SK-MEL-5 (cell line): ENCODE data around the gene RBBP7. TPM values are rescaled to one million over a fixed set of nuclear protein-coding genes. Genes with fewer than 3 reads are reported as not detected.

Experiments used
- DNase-seq: peaks from one replicate; pipeline ENCODE4 v3.0.0-alpha.2; 2016; ENCODE audit warnings: low read depth, low spot score
- in situ Hi-C: cut with HindIII; loops from 2 replicates; pipeline ENCODE4 v1.10.0; 2016; ENCODE audit warnings: low sequenced_read_pairs, high pct_unique_total_duplicates, low pct_unique_long_range_greater_than_20kb
- small RNA-seq, 2 experiments: library from RNA; depleted of rRNA; stranded (forward); fragments of <200 nt; gene quantifications; one replicate each; pipeline ENCODE3, GENCODE V24; 2014
- total RNA-seq: library from RNA; depleted of rRNA; stranded (reverse); fragments of >200 nt; shearing (Covaris generic); gene quantifications from 2 replicates; pipeline ENCODE4 v1.2.3, GENCODE V29; 2014; rRNA removed

Gene RBBP7
- total RNA-seq, 1 experiment from 2014 or later = 107 TPM

- in situ Hi-C loops = no loop called here
- DNase-seq = no peak
Observed at GRCh38 chrX:16796298-16796697, 73.9 kb downstream of the RBBP7 start.

Small RNAs within 50 kb of the gene (small RNA-seq; reads per million reads assigned to genes)
- gene RF00019 (0 reads per million in 2 experiments), gene RNU4-6P (0 to 0.05 reads per million in 2 experiments), gene RPL12P49 (0 reads per million in 2 experiments)

Other genes starting within 250 kb of the RBBP7 start
- gene S100G, start 220.2 kb downstream of the RBBP7 start, total RNA-seq = not detected in 2 replicates
- gene CTPS2, start 157.7 kb downstream of the RBBP7 start, total RNA-seq = 7.4 and 8.1 TPM in 2 replicates
- 33.7 and 35.0 TPM in 2 replicates for gene SYAP1, start 150.8 kb downstream of the RBBP7 start, total RNA-seq
- 14.7 and 15.3 TPM in 2 replicates for gene TXLNG, start 83.9 kb downstream of the RBBP7 start, total RNA-seq
- 1.1 and 1.6 TPM in 2 replicates for gene REPS2, start 76.3 kb upstream of the RBBP7 start, total RNA-seq